ENCODE measurements around the gene EFHD2.
"Not testable (repeated sequence)": the region's sequence is repeated elsewhere in the genome, so short reads cannot be mapped to it uniquely, and the experiment has no call there.

EFHD2 gene

GRCh38 chr1:15388201-15388880 is 21.3 kb upstream of the EFHD2 start:
- DNase-seq (ENCODE audit: low read depth) = no peak

GRCh38 chr1:15389828-15390227 is 19.9 kb upstream of the EFHD2 start:
- DNase-seq (ENCODE audit: low read depth) = not testable (repeated sequence)

GRCh38 chr1:15390667-15391066 is 19.0 kb upstream of the EFHD2 start:
- no peak for DNase-seq (ENCODE audit: low read depth)

GRCh38 chr1:15391366-15391765 is 18.3 kb upstream of the EFHD2 start:
- no peak for DNase-seq (ENCODE audit: low read depth)

GRCh38 chr1:15393475-15394257 is 16.0 kb upstream of the EFHD2 start:
- DNase-seq (ENCODE audit: low read depth) = no peak

GRCh38 chr1:15394258-15394690 is 15.4 kb upstream of the EFHD2 start:
- DNase-seq (ENCODE audit: low read depth) = no peak

GRCh38 chr1:15397236-15397635 is 12.5 kb upstream of the EFHD2 start:
- no peak for DNase-seq (ENCODE audit: low read depth)

GRCh38 chr1:15399710-15400109 is 10.0 kb upstream of the EFHD2 start:
- no peak for DNase-seq (ENCODE audit: low read depth)

GRCh38 chr1:15400627-15401026 is 9.1 kb upstream of the EFHD2 start:
- DNase-seq (ENCODE audit: low read depth) = no peak

GRCh38 chr1:15401391-15402055 is 8.2 kb upstream of the EFHD2 start:
- no peak for DNase-seq (ENCODE audit: low read depth)

GRCh38 chr1:15402809-15403450 is 6.8 kb upstream of the EFHD2 start:
- no peak for DNase-seq (ENCODE audit: low read depth)

- no peak for DNase-seq (ENCODE audit: low read depth)
These were observed 5.6 kb upstream of the EFHD2 start for GRCh38 chr1:15403962-15404580.

- no peak for DNase-seq (ENCODE audit: low read depth)
These were observed 4.4 kb upstream of the EFHD2 start for GRCh38 chr1:15405106-15405850.

- no peak for DNase-seq (ENCODE audit: low read depth)
These were observed 2.8 kb upstream of the EFHD2 start for GRCh38 chr1:15406614-15407559.

- no peak for DNase-seq (ENCODE audit: low read depth)
These were observed 2.1 kb upstream of the EFHD2 start for GRCh38 chr1:15407580-15407979.

- no peak for DNase-seq (ENCODE audit: low read depth)
These were observed 749 bp upstream of the EFHD2 start for GRCh38 chr1:15408890-15409387.

GRCh38 chr1:15410223-15410883 is 665 bp downstream of the EFHD2 start:
- DNase-seq (ENCODE audit: low read depth) = no peak

- DNase-seq (ENCODE audit: low read depth) = no peak
These were observed 1.2 kb downstream of the EFHD2 start for GRCh38 chr1:15410884-15411245.

- DNase-seq (ENCODE audit: low read depth) = no peak
These were observed 2.0 kb downstream of the EFHD2 start for GRCh38 chr1:15411593-15412137.

Data from stimulated activated CD8-positive, alpha-beta memory T cell treated with anti-CD3 and anti-CD28 coated beads, Interleukin-12 subunit alpha, Interleukin-12 subunit beta, amount 100 ng/mL, for 1 hour (primary cell).